Measurements from ENCODE around the gene KANSL1. TPM values are rescaled to one million over a fixed set of nuclear protein-coding genes. Genes with fewer than 3 reads are reported as not detected.

The KANSL1 gene
- total RNA-seq, 1 donor from 2014 or later, result 191 TPM

- H3K27me3 Mint-ChIP-seq (ENCODE audit: unreplicated experiment), result peaks cover 1% of the 10 kb centered on the region
- peaks cover 6% of the 10 kb centered on the region for H3K9me3 Mint-ChIP-seq (ENCODE audit: unreplicated experiment)
- H3K4me3 Mint-ChIP-seq (ENCODE audit: unreplicated experiment), result no peak overlapping the region
- TF ChIP-seq CTCF (IDR thresholded peaks at IDR 0.05; ENCODE audit: partially characterized antibody, unreplicated experiment), result no peak
- H3K27ac Mint-ChIP-seq (ENCODE audit: unreplicated experiment), result no peak overlapping the region
- no peaks in the 10 kb centered on the region for H3K4me1 Mint-ChIP-seq (ENCODE audit: low read depth, unreplicated experiment)
- no peak for DNase-seq
- peaks cover 4% of the 10 kb centered on the region for H3K36me3 Mint-ChIP-seq (ENCODE audit: unreplicated experiment)
Measured at GRCh38 chr17:46053911-46054534, 139.2 kb downstream of the KANSL1 start.

- DNase-seq, result no peak
- Mint-ChIP-seq H3K27me3 (ENCODE audit: unreplicated experiment) (peaks cover 3% of the 10 kb centered on the region), H3K27ac (ENCODE audit: unreplicated experiment) (no peak overlapping the region), H3K9me3 (ENCODE audit: unreplicated experiment) (peaks cover 9% of the 10 kb centered on the region), H3K36me3 (ENCODE audit: unreplicated experiment) (peaks cover 4% of the 10 kb centered on the region), H3K4me3 (ENCODE audit: unreplicated experiment) (no peak overlapping the region), H3K4me1 (ENCODE audit: low read depth, unreplicated experiment) (peaks cover 2% of the 10 kb centered on the region)
- TF ChIP-seq CTCF (IDR thresholded peaks at IDR 0.05; ENCODE audit: partially characterized antibody, unreplicated experiment), result no peak
Measured at GRCh38 chr17:46049656-46050055, 143.6 kb downstream of the KANSL1 start.

GRCh38 chr17:46047856-46048255 is 145.4 kb downstream of the KANSL1 start:
- no peak for TF ChIP-seq CTCF (IDR thresholded peaks at IDR 0.05; ENCODE audit: partially characterized antibody, unreplicated experiment)
- Mint-ChIP-seq H3K4me1 (ENCODE audit: low read depth, unreplicated experiment) (peaks cover 3% of the 10 kb centered on the region), H3K27ac (ENCODE audit: unreplicated experiment) (no peak overlapping the region), H3K36me3 (ENCODE audit: unreplicated experiment) (no peaks in the 10 kb centered on the region), H3K27me3 (ENCODE audit: unreplicated experiment) (peaks cover 2% of the 10 kb centered on the region), H3K9me3 (ENCODE audit: unreplicated experiment) (peaks cover 10% of the 10 kb centered on the region), H3K4me3 (ENCODE audit: unreplicated experiment) (no peak overlapping the region)
- DNase-seq, result no peak

- Mint-ChIP-seq H3K36me3 (ENCODE audit: unreplicated experiment) (no peaks in the 10 kb centered on the region), H3K27ac (ENCODE audit: unreplicated experiment) (no peak overlapping the region), H3K9me3 (ENCODE audit: unreplicated experiment) (peaks cover 10% of the 10 kb centered on the region), H3K4me1 (ENCODE audit: low read depth, unreplicated experiment) (peaks cover 3% of the 10 kb centered on the region), H3K27me3 (ENCODE audit: unreplicated experiment) (peaks cover 2% of the 10 kb centered on the region), H3K4me3 (ENCODE audit: unreplicated experiment) (no peak overlapping the region)
- no peak for TF ChIP-seq CTCF (IDR thresholded peaks at IDR 0.05; ENCODE audit: partially characterized antibody, unreplicated experiment)
- no peak for DNase-seq
Measured at GRCh38 chr17:46047398-46047797, 145.8 kb downstream of the KANSL1 start.

- Mint-ChIP-seq H3K4me3 (ENCODE audit: unreplicated experiment) (no peak overlapping the region), H3K4me1 (ENCODE audit: low read depth, unreplicated experiment) (peaks cover 3% of the 10 kb centered on the region), H3K27me3 (ENCODE audit: unreplicated experiment) (peaks cover 2% of the 10 kb centered on the region), H3K36me3 (ENCODE audit: unreplicated experiment) (no peaks in the 10 kb centered on the region), H3K9me3 (ENCODE audit: unreplicated experiment) (peaks cover 10% of the 10 kb centered on the region), H3K27ac (ENCODE audit: unreplicated experiment) (no peak overlapping the region)
- DNase-seq, result no peak
- peak; percentile 27 for TF ChIP-seq CTCF (IDR thresholded peaks at IDR 0.05; ENCODE audit: partially characterized antibody, unreplicated experiment)
Measured at GRCh38 chr17:46046957-46047356, 146.3 kb downstream of the KANSL1 start.
